ENCODE results near the gene C1QTNF9B.

The C1QTNF9B gene

GRCh38 chr13:23843436-23843835 is 53.9 kb downstream of the C1QTNF9B start:
- Mint-ChIP-seq H3K9me3 (no peaks in the 10 kb centered on the region), H3K36me3 (ENCODE audit: low read depth) (peaks cover 18% of the 10 kb centered on the region), H3K27ac (no peak overlapping the region), H3K4me1 (ENCODE audit: low read depth) (no peaks in the 10 kb centered on the region), H3K4me3 (no peak overlapping the region), H3K27me3 (no peaks in the 10 kb centered on the region)
- intact Hi-C loops (cut with micrococcal nuclease) = no loop called here

- Mint-ChIP-seq H3K36me3 (ENCODE audit: low read depth) (peaks cover 17% of the 10 kb centered on the region), H3K4me1 (ENCODE audit: low read depth) (no peaks in the 10 kb centered on the region), H3K27ac (no peak overlapping the region), H3K9me3 (no peaks in the 10 kb centered on the region), H3K4me3 (no peak overlapping the region), H3K27me3 (no peaks in the 10 kb centered on the region)
- intact Hi-C loops (cut with micrococcal nuclease) = no loop called here
Observed at GRCh38 chr13:23842406-23842805, 54.9 kb downstream of the C1QTNF9B start.
